HG03521 (cell line): ENCODE results near the gene MIXL1.
"Not testable (repeated sequence)": the region's sequence is repeated elsewhere in the genome, so short reads cannot be mapped to it uniquely, and the experiment has no call there.

Source experiments
- ATAC-seq: cut with Tn5 transposase; IDR thresholded peaks from one replicate; pipeline ENCODE4 v1.9.1; 2021; ENCODE audit warnings: mild to moderate bottlenecking, moderate library complexity; ENCODE audit not compliant: unreplicated experiment

Gene MIXL1

DNA sequence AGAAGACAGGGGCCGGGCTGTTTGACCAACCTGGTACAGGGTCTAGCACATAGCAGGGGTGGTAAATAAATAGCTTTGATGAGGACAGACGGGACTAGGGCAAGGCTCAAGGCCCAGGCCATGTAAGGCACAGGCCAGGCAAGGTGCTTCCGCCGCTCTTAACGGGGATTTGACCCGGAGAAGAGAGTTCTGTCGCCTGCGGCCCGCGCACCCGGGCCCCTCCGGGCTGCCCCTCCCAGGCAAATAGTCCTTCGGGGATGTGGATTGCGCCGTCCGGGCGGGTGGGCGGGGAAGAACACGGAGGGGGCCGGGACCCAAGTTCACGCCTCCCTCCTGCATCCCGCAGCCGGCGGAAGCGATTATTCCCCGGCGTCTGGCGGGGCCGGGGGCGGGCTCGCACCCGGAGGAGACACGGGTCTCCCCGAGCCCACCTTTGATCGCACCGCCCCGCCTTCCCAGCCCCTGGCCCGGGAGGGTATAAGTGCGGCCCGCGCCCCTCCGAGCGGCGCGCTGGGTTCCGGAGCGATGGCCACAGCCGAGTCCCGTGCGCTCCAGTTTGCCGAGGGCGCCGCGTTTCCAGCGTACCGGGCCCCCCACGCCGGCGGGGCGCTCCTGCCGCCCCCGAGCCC lies at the start of gene MIXL1:
Gene MIXL1 (plus strand): TSS at position 508 of the 629 bp plus-strand sequence. CDS start 18 bp downstream, at position 526.
- peak; percentile 36 for ATAC-seq

DNA sequence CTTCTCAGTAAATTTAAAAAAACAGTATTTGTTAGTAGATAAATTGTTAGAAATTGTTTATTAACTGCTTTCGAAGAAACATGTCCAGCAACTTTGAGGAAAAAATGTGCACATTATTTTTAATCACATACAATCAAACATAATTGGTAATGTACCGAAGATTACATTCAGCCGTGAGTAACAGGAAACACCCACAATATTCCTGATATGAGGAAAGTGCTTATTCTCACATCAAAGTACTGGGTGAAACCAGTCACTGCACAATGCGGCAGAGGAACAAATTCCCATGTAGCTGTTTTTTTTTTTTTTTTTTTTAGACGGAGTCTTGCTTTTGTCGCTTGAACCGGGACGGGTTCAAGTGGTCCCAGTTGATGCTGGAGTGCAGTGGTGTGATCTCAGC lies 46.6 kb upstream of the MIXL1 start:
- no peak for ATAC-seq

DNA sequence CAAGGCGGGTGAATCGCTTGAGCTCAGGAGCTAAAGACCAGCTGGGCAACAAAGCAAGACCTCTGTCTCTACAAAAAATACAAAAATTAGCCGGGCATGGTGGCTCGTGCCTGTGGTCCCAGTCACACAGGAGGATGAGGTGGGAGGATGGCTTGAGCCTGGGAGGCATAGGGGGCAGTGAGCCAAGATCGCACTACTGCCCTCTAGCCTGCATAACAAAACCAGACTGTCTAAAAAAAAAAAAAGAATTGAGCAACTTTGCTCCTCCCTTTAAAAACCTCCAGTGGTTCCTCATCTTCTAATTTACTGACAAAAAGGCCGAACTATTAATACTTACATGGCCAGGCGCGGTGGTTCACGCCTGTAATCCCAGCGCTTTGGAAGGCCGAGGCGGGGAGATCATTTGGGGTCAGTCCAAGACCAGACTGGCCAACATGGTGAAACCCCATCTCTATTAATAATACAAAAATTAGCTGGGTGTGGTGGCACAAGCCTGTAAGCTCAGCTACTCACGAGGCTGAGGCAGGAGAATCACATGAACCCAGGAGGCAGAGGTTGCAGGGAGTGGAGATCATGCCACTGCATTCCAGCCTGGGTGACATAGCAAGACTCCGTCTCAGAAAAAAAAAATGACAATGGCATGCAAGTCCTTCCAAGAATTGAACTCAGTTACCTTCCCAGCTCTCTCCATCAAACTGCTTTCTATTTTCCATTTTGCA lies 41.3 kb upstream of the MIXL1 start:
- ATAC-seq: no peak

DNA sequence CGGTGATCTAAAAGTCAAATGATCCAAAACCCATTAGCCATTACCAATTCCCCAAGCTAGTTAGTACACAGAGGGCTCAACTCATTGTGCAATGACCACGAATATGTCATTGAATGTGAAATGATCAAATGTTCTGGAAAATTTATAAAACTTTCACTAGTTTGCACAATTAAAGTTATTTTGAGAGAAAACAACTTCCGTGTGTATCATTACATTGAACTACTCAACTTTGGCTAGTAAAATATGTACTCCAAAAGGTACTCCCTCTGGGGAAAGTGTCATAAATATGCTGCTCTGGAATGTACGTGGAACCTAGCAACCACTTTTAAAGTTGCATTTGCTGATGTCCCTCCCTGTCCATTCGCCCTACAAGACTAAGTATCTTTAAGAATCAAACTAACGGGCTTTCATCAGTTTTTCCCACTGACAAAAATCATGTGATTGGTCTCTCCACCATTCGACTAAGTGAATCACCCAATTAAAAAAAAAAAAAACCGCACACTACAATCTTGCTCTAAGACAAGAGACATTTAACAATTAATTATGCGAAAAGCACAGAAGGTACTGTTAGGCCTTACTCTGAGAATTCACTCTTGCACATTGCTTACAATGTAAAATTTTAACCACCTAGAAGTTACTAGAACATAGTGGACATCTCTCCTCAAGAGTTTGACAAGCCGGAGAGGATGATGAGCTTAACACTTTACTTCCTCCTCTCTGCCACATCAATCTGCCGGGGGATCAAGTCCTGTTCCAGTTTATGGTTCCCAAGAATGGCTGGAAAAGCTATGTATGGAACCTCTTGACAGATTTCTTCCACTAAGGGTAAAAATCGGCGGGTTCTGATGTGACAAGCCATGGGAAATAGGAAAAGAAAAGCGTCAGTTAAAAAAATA lies 38.1 kb upstream of the MIXL1 start:
- ATAC-seq: no peak

DNA sequence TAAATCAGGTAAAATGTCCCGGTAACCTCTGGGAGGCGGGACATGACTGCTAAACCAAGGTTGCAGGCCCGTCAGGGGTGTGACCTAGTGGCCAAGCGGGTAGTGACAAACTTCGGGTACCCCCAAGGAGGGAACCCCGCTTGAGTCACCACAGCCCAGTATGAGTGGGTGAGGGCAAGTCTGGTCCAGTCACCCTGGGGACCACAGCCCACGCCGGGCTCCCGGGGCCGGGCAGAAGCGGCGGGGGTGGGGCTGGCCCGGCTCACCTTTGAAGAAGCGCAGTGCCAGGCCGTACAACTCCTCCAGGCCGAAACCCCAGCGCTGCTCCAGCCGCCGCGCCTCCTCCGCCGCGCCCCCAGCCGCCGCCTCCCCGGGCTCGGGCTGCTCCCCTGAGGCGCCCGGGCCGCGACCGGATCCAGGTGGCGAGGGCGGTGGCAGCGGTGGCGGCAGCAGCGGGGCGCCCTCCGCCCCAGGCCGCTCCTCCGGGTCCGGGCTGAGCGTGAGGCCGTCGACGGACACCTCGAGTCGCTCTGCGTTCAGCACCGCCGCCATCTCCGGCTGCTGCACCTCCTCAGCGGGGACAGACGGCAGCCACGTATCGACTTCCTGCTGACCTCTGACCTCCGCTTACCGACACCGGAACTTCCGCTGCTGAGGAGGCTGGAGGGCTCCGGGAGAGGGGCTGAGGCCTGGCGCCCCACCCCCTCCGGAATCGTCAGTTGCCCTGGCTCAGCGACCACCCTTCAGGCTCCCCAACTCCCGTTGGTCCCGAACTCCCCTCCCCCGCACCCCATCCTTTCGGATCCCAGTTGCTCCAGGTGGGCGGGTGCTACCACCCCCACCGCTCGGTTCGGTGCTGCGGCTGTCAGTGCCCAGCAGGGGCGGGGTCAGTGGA lies 37.1 kb upstream of the MIXL1 start, which contains the start of gene ACBD3:
Gene ACBD3 (minus strand): TSS at position 618 of the 895 bp plus-strand sequence. CDS start 66 bp downstream, at position 552.
- ATAC-seq: peak; percentile 90

DNA sequence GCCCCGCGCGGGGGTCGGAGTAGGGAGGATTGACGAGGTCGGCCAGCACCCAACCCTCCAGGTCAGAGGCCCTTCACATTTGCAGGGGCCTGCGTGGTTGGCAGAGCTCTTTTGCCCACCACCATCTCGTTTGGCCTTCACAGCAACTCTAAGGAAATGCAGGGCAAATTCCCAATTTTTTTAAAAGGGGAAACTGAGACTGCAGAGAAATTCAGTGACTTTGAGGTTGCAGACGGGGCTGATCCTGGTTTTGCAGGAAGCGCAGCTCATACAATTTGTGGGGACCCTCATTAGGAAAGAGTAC lies 36.5 kb upstream of the MIXL1 start:
- no peak for ATAC-seq

DNA sequence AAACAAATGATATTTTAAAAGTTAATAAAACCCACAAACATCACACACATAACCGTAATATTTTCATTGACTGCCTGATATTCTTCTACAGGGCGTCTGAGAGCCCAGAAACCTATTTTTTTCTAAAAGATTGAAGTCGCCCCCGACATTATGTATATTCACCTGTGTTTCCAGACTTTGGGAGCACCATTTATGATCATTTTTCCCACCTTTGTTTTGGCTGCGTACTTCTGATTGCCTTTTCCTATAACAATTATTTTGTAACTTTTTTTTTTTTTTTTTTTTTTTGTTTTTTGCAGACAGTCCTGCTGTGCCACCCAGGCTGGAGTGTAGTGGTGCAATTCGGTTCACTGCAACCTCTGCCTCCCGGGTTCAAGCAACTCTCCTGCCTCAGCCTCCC lies 36.1 kb upstream of the MIXL1 start:
- no peak for ATAC-seq

DNA sequence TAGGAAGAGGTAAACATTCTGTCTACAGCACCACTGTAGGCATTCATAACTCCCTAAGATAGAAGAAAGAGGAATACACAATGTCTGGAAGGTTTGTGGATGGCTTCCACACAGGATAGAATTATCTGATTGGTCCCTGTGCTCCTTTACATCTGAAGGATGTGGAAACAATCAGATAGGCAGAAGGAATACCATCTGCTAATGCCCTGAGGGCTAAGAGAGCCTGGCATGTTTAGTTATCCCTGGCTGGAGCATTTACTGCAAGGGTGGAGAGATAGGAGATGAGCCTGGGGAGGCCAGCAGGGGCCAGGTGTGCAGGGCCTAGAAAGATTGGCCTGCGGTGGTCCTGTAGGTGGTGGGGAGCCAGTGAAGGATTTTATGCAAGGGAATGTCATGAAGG lies 28.3 kb upstream of the MIXL1 start:
- no peak for ATAC-seq

DNA sequence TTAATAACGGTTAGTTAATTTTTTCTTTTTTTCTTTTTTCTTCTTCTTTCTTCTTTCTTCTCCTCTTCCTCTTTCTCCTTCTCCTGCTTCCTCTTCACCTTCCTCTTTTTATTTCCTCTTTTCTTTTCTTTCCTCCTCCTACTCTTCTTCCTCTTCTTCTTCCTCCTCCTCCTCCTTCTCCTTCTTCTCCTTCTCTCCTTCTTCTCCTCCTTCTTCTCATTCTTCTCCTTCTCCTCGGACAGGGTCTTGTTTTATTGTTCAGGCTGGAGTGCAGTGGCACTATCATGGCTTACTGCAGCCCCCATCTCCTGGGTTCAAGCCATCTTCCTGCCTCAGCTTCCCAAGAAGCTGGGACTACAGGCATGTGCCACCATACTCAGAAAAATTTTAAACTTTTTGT lies 23.5 kb upstream of the MIXL1 start:
- ATAC-seq: no peak

DNA sequence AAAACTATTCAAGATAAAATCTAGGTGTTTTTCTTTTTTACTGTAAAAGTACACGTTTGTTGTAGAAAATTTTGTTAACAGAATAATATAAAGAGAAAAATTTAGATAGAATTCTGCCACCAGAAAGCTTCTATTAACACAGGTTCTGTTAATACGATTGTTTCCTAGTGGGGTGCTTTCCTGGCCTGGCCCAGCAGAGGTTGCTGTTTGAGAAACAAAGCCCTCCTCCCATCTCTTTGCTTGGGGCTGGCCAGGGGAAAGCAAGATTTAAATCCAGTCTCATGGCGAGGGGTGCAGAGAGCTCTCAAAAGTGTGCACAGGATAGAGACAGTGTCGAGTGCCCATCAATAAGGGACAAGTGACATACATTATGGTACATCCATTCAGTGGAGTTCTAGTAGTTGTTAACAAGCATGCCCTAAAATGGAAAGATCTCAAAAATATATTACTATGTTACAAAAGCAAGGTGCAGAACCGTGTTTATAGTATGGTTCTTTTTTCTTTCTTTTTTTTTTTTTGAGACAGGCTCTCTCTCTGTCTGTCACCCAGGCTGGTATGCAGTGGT lies 22.4 kb upstream of the MIXL1 start:
- ATAC-seq: peak; percentile 45

DNA sequence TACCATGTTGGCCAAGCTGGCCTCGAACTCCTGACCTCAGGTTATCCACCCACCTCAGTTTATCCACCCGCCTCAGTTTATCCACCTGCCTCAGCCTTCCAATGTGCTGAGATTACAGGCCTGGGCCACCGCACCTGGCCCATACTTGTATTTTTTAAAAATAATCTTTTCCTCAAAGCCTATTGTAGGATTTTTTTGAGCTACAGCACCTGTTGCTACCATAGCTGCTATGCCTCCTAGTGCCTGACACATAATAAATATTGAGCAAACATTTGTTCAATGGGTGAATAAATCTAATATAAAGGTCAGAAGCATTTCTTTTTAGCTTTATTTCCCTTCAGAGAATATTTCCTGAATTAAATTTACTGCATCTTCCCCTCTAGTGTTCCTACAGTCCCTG lies 21.2 kb upstream of the MIXL1 start:
- no peak for ATAC-seq

DNA sequence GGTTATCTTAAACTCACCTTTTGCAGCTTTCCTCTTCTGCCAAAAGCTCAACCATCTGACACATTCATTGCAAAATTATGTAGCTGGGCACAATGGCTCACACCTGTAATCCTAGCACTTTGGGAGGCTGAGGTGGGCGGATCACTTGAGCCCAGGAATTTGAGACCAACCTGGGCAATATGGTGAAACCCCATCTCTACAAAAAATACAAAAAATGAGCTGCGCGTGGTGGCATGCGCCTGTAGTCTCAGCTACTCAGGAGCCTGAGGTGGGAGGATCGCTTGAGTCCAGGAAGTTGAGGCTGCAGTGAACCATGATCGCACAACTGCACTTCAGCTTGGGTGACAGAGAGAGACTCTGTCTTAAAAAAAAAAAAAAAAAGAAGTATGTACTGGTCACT lies 20.8 kb upstream of the MIXL1 start:
- not testable (repeated sequence) for ATAC-seq

DNA sequence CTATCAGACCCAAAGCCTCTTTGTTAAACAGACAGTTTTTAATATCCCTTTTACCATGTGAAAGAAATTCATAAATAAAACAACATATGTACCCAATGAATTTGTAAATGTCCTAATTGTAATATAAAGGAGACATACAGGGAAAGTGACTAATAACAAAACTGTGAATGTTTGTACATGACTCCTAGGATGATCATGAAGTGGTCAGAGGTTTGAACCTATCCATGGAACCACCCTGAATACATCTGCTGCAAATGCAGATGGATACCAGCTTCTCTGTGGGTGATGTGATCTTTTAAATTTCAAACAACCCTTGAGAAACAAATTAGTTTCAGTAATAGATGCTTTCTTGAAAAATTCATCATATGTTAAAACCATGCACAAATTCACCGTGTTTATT lies 20.2 kb upstream of the MIXL1 start:
- no peak for ATAC-seq

DNA sequence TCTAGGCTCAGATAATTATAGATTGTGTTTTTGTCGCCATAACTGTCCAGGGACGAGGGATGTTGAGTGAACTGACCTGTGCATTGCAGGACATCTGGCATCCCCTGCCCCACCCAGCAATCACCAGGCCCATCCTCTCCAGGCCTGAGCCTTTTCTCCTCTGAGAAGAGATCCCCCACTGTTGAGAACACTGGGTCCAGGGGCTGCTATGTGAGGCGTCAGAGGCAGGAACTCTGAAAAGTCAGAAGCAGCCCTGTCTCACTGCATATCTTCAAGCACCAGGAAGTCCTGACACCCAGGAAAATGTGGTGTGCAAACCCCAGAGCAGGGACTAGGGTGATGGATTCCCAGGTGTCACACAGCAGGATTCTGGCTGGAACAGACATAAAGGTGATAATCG lies 19.8 kb upstream of the MIXL1 start:
- no peak for ATAC-seq

DNA sequence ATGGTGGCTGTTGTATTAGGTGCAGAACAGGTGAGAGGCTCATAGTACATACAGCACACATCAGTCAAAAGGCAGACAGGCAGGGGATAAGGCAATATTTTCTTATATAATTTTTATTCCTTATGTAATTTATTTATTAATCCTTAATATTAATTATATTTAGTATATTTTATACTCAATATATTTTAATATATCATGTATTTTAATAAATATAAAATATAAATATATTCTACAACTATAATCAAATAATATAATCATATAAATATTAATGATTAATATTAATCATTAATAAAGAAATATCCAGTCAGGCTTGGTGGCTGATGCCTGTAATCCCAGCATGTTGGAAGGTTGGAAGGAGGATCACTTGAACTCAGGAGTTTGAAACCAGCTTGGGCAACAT lies 19.3 kb upstream of the MIXL1 start:
- no peak for ATAC-seq

DNA sequence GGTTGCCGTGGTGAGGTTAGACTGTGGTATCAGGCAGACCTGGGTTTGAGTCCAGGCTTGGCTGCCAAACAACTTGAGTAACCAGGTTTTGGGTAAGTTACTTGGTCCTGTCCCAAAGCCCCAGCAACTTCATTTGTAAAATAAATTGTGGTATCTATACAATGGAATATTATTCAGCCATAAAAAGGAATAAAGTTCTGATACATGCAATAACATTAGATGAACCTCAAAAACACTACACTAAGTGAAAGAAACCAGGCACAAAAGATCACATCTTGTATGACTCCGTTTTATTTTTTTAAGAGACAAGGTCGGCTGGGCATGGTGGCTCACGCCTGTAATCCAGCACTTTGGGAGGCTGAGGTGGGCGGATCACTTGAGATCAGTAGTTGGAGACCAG lies 16.4 kb upstream of the MIXL1 start:
- no peak for ATAC-seq

DNA sequence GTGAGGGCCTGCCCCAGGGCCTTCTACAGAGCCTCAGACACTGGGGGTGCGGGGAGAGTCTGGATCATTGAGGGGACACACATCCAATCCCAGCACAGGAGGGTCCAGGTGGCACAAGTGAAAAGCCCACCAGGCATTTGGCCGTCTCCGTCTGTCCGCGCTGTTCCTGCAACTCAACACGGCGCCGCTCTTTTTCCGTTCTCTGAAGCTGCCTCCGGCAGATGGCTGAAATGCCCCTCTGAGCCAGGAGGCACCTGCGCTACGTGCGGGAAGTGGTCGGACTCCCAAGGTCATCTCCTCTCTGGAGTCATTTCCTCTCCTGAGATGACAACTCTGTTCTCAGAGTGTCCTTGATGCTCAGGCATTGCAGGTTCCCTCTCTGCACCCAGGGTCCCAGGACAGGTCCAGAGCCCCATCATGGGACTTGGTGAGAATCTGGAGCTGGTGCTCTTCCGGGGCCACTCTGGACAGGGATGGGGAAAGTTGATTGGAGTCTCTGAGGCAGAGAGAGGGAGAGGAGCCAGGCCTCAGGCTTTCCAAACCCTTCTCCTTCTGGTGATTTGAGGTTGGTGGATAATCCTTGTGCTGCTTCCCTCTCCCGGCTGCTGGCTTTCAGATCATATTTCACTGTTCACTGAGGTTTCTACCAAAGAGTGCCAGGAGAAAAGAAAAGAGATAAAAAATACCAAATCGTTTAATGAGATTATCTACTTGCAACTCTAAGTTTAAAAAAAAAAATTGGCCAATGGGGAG lies 14.0 kb upstream of the MIXL1 start:
- ATAC-seq: no peak

DNA sequence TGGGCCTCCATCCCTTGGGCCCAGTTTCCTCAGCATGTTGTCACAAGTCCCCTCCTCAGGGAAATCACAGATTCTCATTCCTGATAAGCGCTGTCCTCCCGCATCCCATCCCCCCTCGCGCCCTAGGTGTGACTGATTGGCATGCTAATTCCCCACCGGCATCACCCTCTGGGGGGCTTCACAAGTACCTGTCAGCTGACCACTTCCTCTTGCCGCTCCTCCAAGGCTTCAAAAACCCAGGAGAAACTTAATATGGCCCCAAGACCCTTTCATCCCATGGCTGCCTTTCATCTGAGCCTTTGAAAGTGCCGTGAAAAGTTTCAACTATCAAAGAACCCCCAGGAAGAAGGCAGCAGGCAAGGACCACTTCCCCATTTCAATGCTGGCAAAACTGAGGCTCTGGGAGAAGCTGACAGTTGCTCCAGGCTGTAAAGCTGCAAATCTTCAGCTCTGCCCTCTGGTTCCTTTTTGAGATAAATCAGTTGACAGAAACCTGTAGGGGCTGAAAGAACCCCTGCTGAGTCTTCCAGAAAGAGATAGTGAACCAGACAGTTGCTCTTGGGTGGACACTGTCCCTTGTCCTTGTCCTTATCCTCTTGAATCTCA lies 12.8 kb upstream of the MIXL1 start:
- ATAC-seq: no peak

DNA sequence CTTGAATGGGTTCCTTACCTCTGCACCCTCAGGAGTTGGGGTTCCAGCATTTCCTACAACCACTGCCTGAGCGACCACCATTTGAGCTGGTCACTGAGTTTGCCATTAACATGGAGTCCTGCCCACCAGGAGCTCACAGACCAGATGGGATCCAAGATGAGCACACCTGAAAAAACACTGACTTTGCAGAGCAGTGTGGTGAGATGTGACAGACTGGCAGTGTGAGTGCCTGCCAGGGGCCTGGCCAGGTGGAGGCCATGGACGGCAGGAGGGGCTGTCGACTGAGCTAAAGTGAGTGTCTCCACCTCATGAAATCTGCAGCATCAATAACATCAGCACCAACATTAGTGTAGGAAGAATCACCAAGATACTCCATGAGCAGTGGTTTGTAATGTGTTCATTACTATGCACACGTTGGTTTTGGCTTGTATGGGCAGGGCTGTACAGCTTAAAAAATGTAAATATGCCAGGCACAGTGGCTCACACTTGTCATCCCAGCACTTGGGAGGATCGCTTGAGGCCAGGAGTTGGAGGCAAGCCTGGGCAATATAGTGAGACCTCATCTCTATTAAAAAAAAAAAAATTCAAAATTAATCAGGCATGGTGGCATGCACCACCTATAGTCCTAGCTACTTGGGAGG lies 12.2 kb upstream of the MIXL1 start:
- ATAC-seq: no peak
